Forelimb muscle (tissue), 1 donor: Measurements from ENCODE around the gene ARMC8. TPM values are rescaled to one million over a fixed set of nuclear protein-coding genes. Genes with fewer than 3 reads are reported as not detected.

ENCODE experiments used
- DNase-seq: peaks from one replicate; pipeline ENCODE4 v3.0.0-alpha.2; 2013; ENCODE audit warnings: low read depth
- polyA plus RNA-seq: library from polyadenylated mRNA; unstranded; fragments of 120-200 nt; gene quantifications from one replicate; pipeline ENCODE4 v1.2.1, GENCODE V29; 2013; ENCODE audit not compliant: insufficient read length

Gene ARMC8
- polyA plus RNA-seq, 1 donor, result 43.7 TPM

DNA sequence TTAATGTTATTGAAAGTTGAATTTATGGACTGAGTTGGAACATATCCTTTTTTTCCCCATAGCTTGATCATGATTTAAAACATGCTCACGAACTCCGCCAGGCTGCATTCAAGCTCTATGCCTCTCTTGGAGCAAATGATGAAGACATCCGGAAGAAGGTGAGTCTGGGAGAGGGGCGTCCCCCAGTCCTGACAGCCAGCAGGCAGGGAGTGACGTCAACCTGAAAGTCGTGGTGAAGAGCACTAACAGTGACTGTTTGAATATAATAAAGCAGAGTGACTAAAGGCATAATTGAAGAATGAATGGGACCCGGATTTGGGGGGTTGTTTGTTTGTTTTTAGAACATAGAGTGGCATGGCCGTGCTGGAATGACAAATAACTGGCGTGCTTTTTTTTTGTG is 57.9 kb downstream of the ARMC8 start:
- DNase-seq, result no peak

DNA sequence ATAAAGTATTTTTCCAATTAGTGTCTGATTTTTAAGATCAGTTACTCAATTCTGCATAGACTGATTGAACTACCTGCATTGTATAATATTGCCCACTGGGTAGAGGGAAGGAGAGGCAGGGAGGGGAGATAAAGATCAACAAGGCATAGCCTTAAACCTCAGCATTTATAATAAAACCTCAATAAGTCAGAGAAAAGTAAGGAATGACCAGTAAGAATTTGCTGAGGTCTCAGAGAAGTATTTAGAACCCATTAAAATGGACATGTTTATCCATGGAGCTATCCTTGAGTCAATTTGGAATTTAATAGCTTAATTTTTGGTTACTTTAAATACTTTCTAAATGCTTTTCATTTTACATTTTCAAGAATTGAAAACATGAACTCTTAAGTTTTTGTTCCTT is 62.5 kb downstream of the ARMC8 start:
- no peak for DNase-seq

- no peak for DNase-seq
Measured at GRCh38 chr3:138253609-138254008, 66.5 kb downstream of the ARMC8 start.

GRCh38 chr3:138254216-138254615 is 67.1 kb downstream of the ARMC8 start:
- DNase-seq, result no peak

- DNase-seq, result no peak
Measured at GRCh38 chr3:138256022-138256421, 68.9 kb downstream of the ARMC8 start.

GRCh38 chr3:138257986-138258385 is 70.9 kb downstream of the ARMC8 start:
- no peak for DNase-seq

GRCh38 chr3:138259126-138259525 is 72.0 kb downstream of the ARMC8 start:
- no peak for DNase-seq

DNA sequence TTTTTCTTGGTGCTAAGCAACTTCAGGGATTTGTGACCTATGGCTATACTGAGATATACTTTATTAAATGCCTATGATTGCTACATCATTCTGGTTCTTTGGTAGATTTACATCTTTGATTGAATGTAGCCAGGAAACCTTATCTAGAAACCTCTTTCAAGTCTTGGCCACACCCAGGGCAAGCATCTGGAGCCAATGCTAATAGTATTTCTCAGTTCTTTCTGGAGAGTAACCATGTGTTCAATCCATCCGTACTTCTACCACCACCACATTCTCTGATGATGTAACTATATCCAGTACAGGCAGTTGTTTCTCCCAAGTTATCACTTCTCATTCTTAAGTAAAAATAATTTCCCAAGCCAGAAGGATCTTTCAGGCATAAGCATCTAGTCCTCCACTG is 73.5 kb downstream of the ARMC8 start:
- DNase-seq, result no peak

DNA sequence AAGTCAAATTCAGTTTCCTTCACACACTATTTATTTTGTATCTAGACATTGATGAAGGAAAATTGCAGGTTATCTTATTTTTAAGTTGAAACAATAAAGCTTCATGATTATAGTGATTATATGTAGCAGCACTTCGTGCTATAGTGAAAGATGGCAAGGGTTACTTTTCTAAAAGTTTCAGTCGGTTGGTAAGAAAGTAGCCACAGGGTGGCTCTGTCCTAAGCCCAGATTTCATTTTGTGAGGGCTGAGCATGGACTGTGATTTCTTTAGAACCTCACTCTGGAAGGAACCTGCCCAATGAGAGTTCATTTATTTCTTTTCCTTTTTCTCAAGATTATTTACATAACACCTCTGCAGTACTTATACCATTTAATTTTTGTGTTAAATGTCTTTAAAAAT is 76.0 kb downstream of the ARMC8 start:
- no peak for DNase-seq

DNA sequence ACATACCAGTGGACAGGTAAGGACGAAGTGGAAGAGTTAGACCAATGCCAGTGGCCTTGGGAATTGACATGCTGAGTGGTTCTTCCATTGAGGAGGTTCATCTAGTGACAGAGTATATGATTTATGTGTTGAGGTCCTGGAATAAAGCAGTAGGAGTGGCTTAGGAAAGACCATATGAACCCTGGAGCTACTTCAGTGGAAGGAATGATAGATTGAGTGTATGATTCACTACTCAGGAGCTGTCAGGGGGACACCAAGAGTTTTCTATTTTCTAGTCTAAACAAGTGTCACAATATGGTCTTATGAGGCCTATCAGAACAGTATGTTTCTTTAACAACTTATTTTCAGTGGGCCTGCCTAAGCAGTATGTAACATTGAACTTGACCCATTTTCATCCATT is 78.6 kb downstream of the ARMC8 start:
- no peak for DNase-seq

DNA sequence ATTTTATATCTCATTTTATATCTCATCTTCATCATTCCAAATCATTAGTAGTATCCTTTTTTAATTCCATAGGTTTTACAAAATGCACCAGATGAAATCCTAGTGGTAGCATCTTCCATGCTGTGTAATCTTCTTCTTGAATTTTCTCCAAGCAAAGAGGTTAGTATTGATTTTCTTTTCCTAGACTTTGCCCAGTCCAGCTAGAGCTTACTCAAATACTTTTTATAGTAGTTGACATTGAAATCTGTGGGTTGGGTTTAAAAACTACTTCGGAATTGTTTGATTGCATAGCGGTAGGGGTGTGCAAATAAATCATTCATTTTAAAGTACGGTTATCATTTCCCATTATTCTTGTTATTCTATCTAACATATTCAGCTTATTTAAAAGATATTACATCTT is 80.0 kb downstream of the ARMC8 start:
- DNase-seq, result no peak

- no peak for DNase-seq
Measured at GRCh38 chr3:138270245-138270644, 83.1 kb downstream of the ARMC8 start.

DNA sequence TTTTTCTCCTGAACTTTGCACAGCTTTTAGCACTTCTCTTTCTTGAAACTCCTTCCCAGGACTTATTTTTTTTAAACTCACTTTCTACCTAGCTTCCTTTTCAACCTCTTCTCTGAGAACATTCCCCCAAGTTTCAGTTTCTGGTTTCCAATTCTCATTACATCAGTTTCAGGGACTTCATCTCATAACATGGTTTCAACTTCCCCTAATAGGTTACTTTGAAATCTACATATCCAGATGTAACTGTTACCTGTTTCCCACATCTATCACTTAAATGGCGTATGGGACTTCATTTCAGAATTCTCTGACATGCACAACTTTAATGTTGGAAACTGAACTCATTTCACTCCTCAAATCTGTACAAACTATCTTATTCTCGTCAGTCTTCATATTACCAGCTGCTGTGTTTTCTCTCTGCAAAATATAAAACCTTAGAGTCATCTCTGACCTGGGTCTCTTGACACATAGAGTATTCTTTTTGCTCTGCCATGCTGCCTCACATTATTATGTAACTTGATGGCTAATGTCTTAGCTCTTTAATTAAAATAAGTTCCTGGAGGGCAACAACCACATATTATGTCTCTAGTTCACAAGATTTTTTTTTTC is 84.2 kb downstream of the ARMC8 start:
- no peak for DNase-seq

- no peak for DNase-seq
Measured at GRCh38 chr3:138281561-138281960, 94.5 kb downstream of the ARMC8 start.

GRCh38 chr3:138282836-138283235 is 95.7 kb downstream of the ARMC8 start:
- DNase-seq, result no peak

DNA sequence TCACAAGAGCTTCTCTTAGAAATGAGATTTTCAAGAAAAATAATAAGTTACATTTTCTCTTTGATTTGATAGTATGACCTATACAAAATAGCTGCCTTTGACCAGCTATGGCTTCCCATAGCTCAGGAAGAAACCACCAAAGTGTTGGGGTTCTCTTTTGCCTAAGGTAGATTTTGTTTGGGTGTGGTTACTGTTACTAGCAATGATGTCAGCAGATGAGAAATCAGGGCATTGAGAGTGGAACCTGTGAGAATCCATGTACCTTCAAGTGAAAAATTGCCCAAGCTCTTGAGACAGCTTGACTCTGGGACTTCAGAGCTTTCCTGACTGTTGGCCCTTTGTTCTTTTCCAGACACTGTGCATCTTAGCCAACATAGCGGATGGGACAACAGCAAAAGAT is 97.0 kb downstream of the ARMC8 start:
- no peak for DNase-seq

GRCh38 chr3:138284957-138285477 is 97.9 kb downstream of the ARMC8 start:
- no peak for DNase-seq

- DNase-seq, result no peak
Measured at GRCh38 chr3:138289260-138289659, 102.2 kb downstream of the ARMC8 start.

- DNase-seq, result no peak
Measured at GRCh38 chr3:138289701-138290100, 102.6 kb downstream of the ARMC8 start.

DNA sequence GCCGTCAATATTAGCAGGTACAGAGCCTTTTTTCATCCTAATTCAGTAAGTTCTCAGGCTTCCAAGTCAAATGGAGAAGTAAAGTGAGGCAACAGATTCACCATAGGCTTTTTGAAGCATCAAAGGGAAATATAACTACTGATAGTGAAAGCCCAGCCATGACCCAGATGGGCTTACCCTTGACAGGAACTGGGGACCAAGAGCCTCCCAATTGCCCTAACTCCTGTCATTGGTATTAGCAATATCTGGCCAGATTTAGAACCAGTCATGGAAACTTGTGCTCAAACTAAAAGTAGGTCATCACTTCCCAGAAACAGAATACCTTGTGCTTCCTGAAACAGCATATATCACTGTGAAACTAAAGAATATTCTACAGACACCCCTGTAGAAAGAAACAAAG is 109.5 kb downstream of the ARMC8 start:
- no peak for DNase-seq

- no peak for DNase-seq
Measured at GRCh38 chr3:138297059-138297607, 110.0 kb downstream of the ARMC8 start.

- DNase-seq, result no peak
Measured at GRCh38 chr3:138297876-138298275, 110.8 kb downstream of the ARMC8 start.

- no peak for DNase-seq
Measured at GRCh38 chr3:138300647-138301046, 113.5 kb downstream of the ARMC8 start.

DNA sequence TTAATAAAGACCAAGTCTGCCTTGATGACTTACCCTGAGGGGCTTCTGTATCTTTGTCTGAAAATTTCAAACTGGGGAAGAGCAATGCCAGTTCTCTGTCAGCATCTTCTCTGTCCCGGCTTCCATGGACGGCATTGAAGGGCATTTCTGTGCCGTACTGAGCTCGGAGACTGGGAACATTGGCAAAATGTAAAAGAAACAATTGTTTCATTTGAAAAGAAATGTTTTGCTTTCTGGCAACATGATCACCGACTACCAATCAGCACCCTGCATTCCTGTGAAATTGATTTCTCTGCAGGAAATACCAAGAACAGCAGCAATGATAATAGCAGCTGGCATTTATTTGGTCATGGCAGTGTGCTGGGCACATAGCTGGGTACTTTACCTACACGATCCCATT is 116.4 kb downstream of the ARMC8 start:
- no peak for DNase-seq
